C4-2B (cell line): ENCODE measurements around the gene ALDH18A1.

Experiments used
- CTCF ChIP-seq: fragments of 450-650 bp; conservative IDR thresholded peaks from 2 replicates; pipeline ENCODE4 v1.5.1; 2017; ENCODE audit warnings: mild to moderate bottlenecking
- ZFX ChIP-seq: fragments of 450-650 bp; IDR thresholded peaks from 2 replicates; pipeline ENCODE4 v1.6.1; 2017

- no peak for TF ChIP-seq CTCF
- TF ChIP-seq ZFX, result no peak
Observed at GRCh38 chr10:95635319-95635733, 21.2 kb downstream of the ALDH18A1 start.
